ENCODE measurements around the gene MOB1B.
"Not testable (repeated sequence)": the region's sequence is repeated elsewhere in the genome, so short reads cannot be mapped to it uniquely, and the experiment has no call there.

Gene MOB1B

GRCh38 chr4:70901984-70902576, at the start of gene MOB1B:
TSS of gene MOB1B (plus strand) at chr4:70902369. CDS start at chr4:70902537, 168 bp downstream.
- peak; percentile 90 for DNase-seq (ENCODE audit: low read depth)

DNA sequence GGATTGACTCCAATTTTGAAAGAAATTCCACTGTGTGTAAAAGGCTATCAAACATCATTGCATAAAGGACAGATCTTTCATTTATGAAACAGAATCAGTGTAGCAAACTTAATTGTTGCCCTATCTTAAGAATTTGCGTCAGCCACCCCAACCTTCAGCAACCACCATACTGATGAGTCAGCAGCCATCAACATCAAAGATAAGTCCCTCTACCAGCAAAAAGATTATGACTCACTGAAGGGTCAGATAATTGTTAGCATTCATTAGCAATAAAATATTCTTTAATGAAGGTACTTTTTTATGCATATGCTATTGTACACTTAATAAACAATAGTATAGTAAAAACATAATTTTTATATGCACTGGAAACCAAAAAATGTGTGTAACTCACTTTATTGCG, 46.7 kb upstream of the MOB1B start:
- DNase-seq (ENCODE audit: low read depth), result no peak

DNA sequence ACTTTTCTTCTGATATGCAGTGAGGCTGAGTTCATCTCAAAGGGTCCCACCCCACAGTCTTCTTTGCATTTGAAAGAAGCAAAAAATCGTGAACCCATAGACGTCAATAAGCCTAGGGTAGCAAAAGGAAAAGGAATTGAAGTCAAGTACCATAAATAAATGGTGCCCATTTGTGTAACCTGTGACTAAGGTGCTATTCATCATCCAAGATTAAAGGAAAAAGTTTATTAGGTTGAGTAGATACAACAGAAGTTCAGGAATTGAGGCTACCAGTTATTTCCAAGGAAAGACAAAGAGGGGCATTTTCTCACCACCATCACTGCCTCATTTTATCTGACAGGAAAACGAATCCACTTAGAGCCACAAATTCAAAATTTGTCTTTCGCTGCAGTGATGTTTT, 43.7 kb upstream of the MOB1B start:
- no peak for DNase-seq (ENCODE audit: low read depth)

GRCh38 chr4:70859066-70859465, 43.1 kb upstream of the MOB1B start:
- DNase-seq (ENCODE audit: low read depth), result no peak

DNA sequence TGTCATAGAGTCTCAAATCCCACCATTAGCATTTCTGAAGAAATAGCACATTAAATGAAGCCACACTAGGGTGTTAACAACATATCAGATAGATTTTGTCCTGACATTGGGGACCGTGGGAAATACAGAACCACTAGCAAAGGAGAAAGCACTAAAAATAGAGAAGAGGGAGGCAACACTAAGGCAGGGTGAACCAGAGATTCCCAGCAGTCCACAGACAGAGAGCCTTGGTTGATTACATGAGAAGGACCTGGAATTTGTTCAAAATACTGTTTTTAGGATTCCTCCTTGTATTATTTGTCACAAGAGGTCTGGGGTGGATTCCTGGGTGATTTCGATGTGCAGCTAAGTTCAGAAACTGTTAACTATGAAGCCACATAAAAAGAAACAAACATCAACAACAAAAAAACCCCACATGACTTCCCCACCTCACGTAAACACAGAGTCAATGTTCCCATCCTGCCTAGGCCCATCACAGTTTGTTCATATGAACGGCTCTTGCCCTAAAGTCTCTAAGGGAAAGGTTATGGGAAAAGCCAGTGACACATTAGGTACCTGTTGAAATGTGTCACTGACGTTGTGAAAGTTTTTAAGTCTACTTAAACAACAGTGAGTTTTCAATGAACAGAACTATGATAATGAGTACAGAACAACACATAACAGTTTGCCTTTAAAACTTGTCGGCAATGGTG, 38.9 kb upstream of the MOB1B start:
- DNase-seq (ENCODE audit: low read depth), result peak; percentile 16

- DNase-seq (ENCODE audit: low read depth), result no peak
Observed at GRCh38 chr4:70868778-70869177, 33.4 kb upstream of the MOB1B start.

- no peak for DNase-seq (ENCODE audit: low read depth)
Observed at GRCh38 chr4:70873216-70873615, 29.0 kb upstream of the MOB1B start.

GRCh38 chr4:70874268-70875156, 27.7 kb upstream of the MOB1B start:
- DNase-seq (ENCODE audit: low read depth), result no peak

- no peak for DNase-seq (ENCODE audit: low read depth)
Observed at GRCh38 chr4:70877556-70877955, 24.6 kb upstream of the MOB1B start.

GRCh38 chr4:70880739-70881138, 21.4 kb upstream of the MOB1B start:
- DNase-seq (ENCODE audit: low read depth), result no peak

GRCh38 chr4:70885174-70885573, 17.0 kb upstream of the MOB1B start:
- DNase-seq (ENCODE audit: low read depth), result no peak

- no peak for DNase-seq (ENCODE audit: low read depth)
Observed at GRCh38 chr4:70892086-70892769, 9.9 kb upstream of the MOB1B start.

- DNase-seq (ENCODE audit: low read depth), result no peak
Observed at GRCh38 chr4:70893790-70894189, 8.4 kb upstream of the MOB1B start.

GRCh38 chr4:70895405-70895804, 6.8 kb upstream of the MOB1B start:
- peak; percentile 51 for DNase-seq (ENCODE audit: low read depth)

GRCh38 chr4:70895811-70896491, 6.2 kb upstream of the MOB1B start:
- DNase-seq (ENCODE audit: low read depth), result no peak

DNA sequence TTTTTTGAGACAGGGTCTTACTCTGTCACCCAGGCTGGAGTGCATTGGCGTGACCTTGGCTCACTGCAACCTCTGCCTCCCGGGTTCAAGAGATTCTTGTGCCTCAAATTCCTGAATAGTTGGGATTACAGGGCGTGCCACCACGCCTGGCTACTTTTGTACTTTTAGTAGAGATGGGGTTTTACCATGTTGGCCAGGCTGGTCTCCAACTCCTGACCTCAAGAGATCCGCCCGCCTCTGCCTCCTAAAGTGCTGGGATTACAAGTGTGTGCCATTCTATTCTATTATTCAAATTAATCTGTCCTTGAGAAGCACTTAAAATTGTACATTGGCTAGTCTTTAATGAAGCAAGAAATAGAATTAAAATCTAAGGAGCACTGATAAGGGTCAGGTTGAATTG, 3.6 kb upstream of the MOB1B start:
- DNase-seq (ENCODE audit: low read depth), result not testable (repeated sequence)

DNA sequence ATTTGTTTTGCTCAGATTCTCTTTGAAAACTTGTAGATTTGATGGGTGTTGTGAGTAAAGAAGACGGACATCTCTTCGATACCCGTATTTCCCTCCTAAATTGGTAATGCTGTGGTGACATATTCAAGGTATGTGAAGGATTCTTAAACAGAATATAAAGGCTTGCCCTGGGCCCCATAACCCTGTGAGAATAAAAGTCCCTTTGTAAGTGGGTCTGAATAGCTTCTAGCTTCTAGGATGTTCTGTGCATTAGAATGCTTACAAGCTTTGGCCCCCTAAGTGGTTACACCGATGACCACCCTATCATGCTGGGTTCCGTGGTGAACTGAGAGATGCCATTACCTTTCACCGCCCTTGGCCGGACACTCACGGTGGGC, 574 bp upstream of the MOB1B start:
- no peak for DNase-seq (ENCODE audit: low read depth)

DNA sequence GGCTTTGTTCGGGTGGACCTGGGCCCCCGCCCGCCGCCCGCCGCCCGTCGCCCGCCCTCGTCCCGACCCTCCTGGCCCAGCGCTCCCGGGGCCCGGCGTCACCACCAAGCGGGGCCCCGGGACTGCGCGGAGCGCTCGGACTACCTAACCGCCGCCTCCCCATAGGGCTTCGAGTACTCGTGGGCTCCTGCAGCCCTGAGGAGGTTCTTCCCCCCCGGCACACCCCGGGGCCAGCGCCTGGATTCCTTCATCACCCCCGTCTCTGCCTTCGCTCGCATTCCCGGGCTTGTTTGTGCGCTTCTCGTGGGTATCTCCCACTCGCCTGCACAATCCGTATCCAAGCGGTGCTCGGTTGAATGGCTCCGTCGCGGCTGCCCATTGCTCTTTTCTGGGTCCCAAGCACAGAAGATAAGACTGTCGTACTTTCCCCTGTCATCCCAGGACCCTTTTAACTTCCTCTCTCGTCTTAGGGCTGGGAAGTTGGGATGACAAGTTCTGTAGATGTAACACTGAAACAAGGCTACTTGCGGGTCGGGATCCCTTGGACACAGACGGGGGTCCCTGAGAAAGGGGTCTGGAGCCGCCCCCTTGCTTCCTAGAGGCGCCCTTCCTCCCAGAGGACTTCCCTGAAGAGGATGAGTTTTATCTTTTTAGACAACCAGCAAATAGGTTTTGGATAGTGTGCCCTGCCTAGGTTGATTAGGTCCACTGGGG, 565 bp downstream of the MOB1B start:
- peak; percentile 54 for DNase-seq (ENCODE audit: low read depth)

- peak; percentile 32 for DNase-seq (ENCODE audit: low read depth)
Observed at GRCh38 chr4:70903291-70903603, 1.1 kb downstream of the MOB1B start.

- no peak for DNase-seq (ENCODE audit: low read depth)
Observed at GRCh38 chr4:70908993-70909556, 6.9 kb downstream of the MOB1B start.

- DNase-seq (ENCODE audit: low read depth), result peak; percentile 59
Observed at GRCh38 chr4:70914000-70914399, 11.8 kb downstream of the MOB1B start.
